Prostate gland (tissue), 2 donors: ENCODE results near the gene UBAC1. TPM values are rescaled to one million over a fixed set of nuclear protein-coding genes. Genes with fewer than 3 reads are reported as not detected.

Source experiments
- DNase-seq: peaks from one replicate; pipeline ENCODE4 v3.0.0-alpha.2; 2019; ENCODE audit warnings: low spot score
- H3K27ac ChIP-seq, 2 donors: fragments of 200-600 bp; sonication (generic); 2 replicates each; pipeline ENCODE4 v1.5.1; 2017 to 2019
- H3K27me3 ChIP-seq: fragments of 200-600 bp; sonication (generic); replicated peaks from 2 replicates; pipeline ENCODE4 v1.5.1; 2019; ENCODE audit not compliant: insufficient read depth
- H3K36me3 ChIP-seq, 2 donors: fragments of 200-600 bp; sonication (generic); 1 replicate in 1 of 2; 2 replicates in 1 of 2; pipeline versions ENCODE4 v1.5.1 to v1.8.1; 2017 to 2019
- H3K4me1 ChIP-seq: fragments of 200-600 bp; sonication (generic); replicated peaks from 2 replicates; pipeline ENCODE4 v1.5.1; 2019
- H3K4me3 ChIP-seq, 2 donors: fragments of 200-600 bp; sonication (generic); 2 replicates each; pipeline ENCODE4 v1.5.1; 2017 to 2019
- H3K9me3 ChIP-seq: fragments of 200-600 bp; sonication (generic); 2 replicates; pipeline ENCODE4 v1.5.1; 2017
- POLR2A ChIP-seq: fragments of 450-650 bp; IDR thresholded peaks from one replicate; pipeline ENCODE4 v1.6.1; 2016; ENCODE audit warnings: antibody characterized with exemption, mild to moderate bottlenecking
- POLR2AphosphoS5 ChIP-seq: sonication (generic); formaldehyde crosslinking; IDR thresholded peaks from one replicate; pipeline ENCODE4 v1.6.1; 2017; ENCODE audit warnings: antibody characterized with exemption
- WGBS: methylation state at CpG from one replicate; pipeline ENCODE4 v1.1.5; 2018; 5-methylcytosine and 5-hydroxymethylcytosine counted together
- intact Hi-C: fragments of 100-400 bp; cut with DNase I; formaldehyde crosslinking; loops from one replicate; pipeline ENCODE4 v1.14.2; 2022
- total RNA-seq, 2 donors: library from RNA; depleted of rRNA; stranded (reverse); fragments of >200 nt; gene quantifications; one replicate each; pipeline ENCODE4 v1.1.0, GENCODE V29; 2016
- TF ChIP-seq, protein P1 (sequence below), 4 experiments: fragments of 200-600 bp in 2 of 4; fragments of 450-650 bp in 2 of 4; sonication (generic) in 2 of 4; IDR thresholded peaks; 1 replicate in 3 of 4; 2 replicates in 1 of 4; pipeline ENCODE4 v1.5.1; 2016 to 2019; ENCODE audit warnings: antibody characterized with exemption in 4 of 4, mild to moderate bottlenecking in 2 of 4, moderate library complexity in 2 of 4

The UBAC1 gene
- total RNA-seq, 2 donors from 2014 or later, result 53.7 to 59.1 TPM

DNA sequence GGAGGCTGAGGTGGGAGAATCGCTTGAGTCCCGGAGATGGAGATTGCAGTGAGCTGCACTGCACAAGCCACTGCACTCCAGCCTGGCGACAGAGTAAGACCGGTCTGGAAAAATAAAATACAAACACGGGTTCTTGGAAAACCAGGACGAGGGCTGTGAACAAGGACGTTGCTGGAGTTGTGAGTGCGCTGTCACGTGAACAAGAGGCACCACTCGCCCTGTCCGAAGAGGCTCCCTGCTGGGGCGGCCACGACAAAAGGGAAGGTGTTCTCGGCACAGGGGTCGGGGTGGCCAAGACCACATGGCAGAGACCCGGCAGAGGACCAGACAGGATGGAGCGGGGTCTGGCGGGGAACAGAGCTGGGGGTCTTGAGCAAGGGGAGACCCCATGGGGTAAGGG is 30.6 kb upstream of the UBAC1 start:
- TF ChIP-seq POLR2AphosphoS5 (no peak), POLR2A (no peak)
- TF ChIP-seq, protein P1, sequence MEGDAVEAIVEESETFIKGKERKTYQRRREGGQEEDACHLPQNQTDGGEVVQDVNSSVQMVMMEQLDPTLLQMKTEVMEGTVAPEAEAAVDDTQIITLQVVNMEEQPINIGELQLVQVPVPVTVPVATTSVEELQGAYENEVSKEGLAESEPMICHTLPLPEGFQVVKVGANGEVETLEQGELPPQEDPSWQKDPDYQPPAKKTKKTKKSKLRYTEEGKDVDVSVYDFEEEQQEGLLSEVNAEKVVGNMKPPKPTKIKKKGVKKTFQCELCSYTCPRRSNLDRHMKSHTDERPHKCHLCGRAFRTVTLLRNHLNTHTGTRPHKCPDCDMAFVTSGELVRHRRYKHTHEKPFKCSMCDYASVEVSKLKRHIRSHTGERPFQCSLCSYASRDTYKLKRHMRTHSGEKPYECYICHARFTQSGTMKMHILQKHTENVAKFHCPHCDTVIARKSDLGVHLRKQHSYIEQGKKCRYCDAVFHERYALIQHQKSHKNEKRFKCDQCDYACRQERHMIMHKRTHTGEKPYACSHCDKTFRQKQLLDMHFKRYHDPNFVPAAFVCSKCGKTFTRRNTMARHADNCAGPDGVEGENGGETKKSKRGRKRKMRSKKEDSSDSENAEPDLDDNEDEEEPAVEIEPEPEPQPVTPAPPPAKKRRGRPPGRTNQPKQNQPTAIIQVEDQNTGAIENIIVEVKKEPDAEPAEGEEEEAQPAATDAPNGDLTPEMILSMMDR (IDR thresholded peaks at IDR 0.05), result no peak
- intact Hi-C loops, result no loop called here
- no peak for DNase-seq

DNA sequence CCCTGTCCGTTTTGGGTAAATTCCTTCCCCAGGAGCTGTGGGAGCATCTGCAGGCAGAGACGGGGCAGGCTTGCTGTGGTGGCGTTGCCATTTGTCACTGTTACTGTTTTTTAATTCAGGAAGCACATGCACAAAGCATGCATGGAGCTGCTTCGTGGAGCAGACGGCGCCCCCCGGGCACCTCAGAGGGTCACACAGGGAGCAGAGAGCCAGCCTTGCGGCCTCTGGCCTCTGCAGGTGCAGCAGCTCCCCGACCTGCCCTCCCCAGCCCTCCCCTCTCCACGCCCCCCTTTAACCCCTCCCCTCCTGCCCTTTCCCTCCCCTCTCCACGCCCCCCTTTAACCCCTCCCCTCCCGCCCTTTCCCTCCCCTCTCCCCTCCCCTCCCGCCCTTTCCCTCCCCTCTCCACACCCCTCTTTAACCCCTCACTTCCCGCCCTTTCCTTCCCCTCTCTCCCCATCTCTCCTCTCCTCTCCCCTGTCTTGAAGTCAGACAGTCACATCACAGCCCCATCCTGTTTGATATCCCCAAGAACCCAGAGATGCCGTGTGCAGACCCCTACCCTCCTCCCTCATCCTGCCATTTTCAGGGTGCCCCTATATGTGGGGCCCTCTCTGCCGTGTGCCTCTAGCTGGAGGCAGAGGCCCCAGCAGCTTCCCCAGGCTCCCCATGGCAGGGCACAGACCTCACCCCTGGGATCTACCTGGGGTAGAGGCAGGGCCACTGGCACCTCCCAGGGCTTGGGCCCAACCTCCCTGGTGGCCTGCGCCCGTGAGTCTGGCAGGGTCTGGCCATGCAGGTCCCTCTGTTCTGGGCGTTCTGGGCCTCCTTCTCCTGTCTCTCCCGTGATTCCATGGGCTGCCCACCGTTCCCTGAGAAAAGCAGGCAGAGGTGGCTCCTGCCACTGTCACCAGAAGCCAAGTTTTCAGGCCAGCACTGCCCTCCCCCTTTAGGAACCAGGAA is 29.6 kb upstream of the UBAC1 start:
- peaks cover 20% of the 10 kb centered on the region for H3K4me1 ChIP-seq
- no peak for TF ChIP-seq POLR2A
- TF ChIP-seq POLR2AphosphoS5, result no peak
- TF ChIP-seq, protein P1 (IDR thresholded peaks at IDR 0.05), result no peak
- no peaks in the 10 kb centered on the region for H3K27me3 ChIP-seq
- WGBS, result 33% methylated on average over 19 of the region's 21 CpGs
- no peaks in the 10 kb centered on the region for H3K36me3 ChIP-seq
- intact Hi-C loops, result no loop called here
- no peaks in the 10 kb centered on the region for H3K9me3 ChIP-seq
- no peak overlapping the region for H3K4me3 ChIP-seq
- H3K27ac ChIP-seq, result no peak overlapping the region
- DNase-seq, result no peak

More for the DNA sequence above, 30.6 kb upstream of the UBAC1 start:
- no peaks in the 10 kb centered on the region for H3K9me3 ChIP-seq
- no peaks in the 10 kb centered on the region for H3K36me3 ChIP-seq
- H3K27ac ChIP-seq, result peak overlapping the region in 1 of 2 donors; percentile 63
- 85% methylated on average over 18 of the region's 18 CpGs for WGBS
- no peak overlapping the region for H3K4me3 ChIP-seq
- H3K27me3 ChIP-seq, result no peaks in the 10 kb centered on the region
- peaks cover 20% of the 10 kb centered on the region for H3K4me1 ChIP-seq

DNA sequence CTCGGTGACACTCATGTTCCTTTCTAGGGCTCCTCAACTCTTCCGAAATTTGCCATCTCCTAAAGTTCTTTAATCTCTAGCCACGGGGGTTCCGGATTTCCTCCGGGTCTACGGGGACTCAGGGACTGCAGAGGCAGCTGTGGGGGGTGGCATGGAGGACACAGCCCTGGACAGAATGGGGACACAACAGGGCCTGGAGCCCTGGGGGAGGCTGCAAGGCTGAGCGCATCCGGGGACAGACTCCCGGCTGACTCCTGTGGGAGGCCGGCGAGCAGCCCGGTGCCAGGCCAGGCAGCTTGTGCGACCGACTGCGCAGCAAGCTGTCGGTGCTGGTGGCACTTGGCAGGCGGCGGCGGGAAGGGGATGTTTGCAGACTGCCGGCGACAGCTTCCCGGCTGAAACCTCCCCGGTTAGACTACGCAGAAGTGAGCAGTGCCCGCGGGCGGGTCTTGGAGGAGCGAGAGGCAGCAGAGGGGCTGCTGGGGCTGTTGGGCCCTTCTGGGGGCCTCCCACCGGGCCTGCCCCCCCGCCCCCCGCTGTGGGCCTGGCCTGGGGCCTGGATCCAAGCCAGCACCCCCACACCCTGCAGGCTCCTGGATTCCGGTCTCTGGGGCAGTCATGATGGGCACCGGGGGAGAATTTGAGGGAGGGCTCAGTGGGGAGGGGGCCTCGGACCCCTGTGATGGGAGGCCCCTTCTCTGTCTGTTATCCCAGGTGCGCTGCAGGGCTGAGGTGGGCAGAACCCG is 28.7 kb upstream of the UBAC1 start:
- Histone ChIP-seq H3K27me3 (no peaks in the 10 kb centered on the region), H3K4me1 (peaks cover 20% of the 10 kb centered on the region), H3K36me3 (no peaks in the 10 kb centered on the region), H3K9me3 (no peaks in the 10 kb centered on the region), H3K27ac (no peak overlapping the region), H3K4me3 (no peak overlapping the region)
- WGBS, result 21% methylated on average over 32 of the region's 36 CpGs
- TF ChIP-seq POLR2AphosphoS5, result no peak
- no peak for TF ChIP-seq POLR2A
- TF ChIP-seq, protein P1 (IDR thresholded peaks at IDR 0.05), result no peak
- intact Hi-C loops, result no loop called here
- peak; percentile 49 for DNase-seq

DNA sequence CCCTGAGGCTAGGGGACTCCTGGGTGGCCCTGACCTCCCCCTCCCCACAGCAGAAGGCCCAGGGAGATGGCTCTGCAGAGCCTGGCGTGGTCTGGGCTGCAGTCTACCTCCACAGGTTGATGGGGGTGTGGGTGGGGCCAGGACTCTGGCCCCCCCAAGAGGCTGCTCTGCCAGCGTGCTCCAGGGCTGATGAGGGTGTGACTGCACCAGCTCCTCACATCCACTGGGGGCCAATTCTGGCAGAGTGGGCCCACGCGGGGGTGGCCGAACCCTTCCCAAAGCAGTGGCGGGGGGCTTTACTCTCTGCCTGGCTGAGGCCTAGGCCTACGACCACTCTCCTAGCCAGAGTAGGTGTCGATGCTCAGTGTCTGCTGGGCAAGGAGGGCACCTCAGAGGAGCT is 28.0 kb upstream of the UBAC1 start:
- peaks cover 20% of the 10 kb centered on the region for H3K4me1 ChIP-seq
- H3K4me3 ChIP-seq, result no peak overlapping the region
- no peak for DNase-seq
- 100% methylated on average over 1 of the region's 8 CpGs for WGBS
- no peaks in the 10 kb centered on the region for H3K36me3 ChIP-seq
- no peaks in the 10 kb centered on the region for H3K9me3 ChIP-seq
- no peak overlapping the region for H3K27ac ChIP-seq
- H3K27me3 ChIP-seq, result no peaks in the 10 kb centered on the region
- intact Hi-C loops, result no loop called here
- TF ChIP-seq POLR2AphosphoS5, result no peak
- TF ChIP-seq, protein P1 (IDR thresholded peaks at IDR 0.05), result no peak
- TF ChIP-seq POLR2A, result no peak
